ENCODE measurements around the gene ASH1L.

The ASH1L gene

DNA sequence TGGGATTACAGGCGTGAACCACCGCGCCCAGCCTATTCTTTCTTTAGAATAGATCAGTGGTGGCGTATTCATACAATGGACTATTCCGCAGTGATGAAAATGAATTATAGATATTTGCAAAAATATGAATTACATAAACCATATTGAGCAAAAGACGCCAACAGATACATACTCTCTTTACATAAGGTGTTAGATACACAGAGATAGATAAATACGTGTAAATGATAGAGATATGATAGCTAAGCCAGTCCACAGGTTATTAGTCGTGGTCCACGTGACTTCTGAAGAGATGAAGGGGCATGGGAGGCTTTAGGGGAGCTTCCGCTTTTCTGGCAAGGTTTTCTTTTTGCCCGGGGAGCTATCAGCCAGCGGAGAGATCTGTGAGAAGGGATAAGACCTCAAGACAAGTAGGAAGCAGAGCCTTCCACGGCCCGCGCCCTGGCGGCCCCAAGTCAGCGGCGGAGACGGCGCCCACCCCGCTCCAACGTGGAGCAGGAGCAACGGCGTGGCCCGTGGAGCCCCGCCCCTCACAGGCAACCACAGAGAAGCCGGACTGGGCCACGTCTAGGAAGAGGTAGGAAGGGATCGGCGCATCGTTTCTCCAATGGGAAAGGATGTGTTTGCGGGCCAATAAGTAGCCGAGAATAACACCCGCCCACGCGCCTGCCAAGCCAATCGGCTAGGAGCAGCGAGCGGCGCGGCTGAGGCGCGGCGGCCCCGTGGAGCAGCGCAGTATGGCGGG is 47.1 kb upstream of the ASH1L start, which contains the start of gene MSTO1 (continued):
- TF ChIP-seq ZSCAN16 (tag by site-specific recombination; IDR thresholded peaks at IDR 0.05) (no peak), PRDM10 (tag by site-specific recombination; IDR thresholded peaks at IDR 0.05) (peak; percentile 87), ZNF747 (tag by site-specific recombination; IDR thresholded peaks at IDR 0.05) (no peak), ZBTB6 (tag by site-specific recombination; IDR thresholded peaks at IDR 0.05) (no peak), ZNF701 (tag by site-specific recombination; IDR thresholded peaks at IDR 0.05) (no peak), ZFP41 (tag by site-specific recombination; IDR thresholded peaks at IDR 0.05; ENCODE audit: borderline replicate concordance) (no peak), ZEB2 (tag by site-specific recombination; IDR thresholded peaks at IDR 0.05) (no peak), ZNF394 (tag by site-specific recombination; IDR thresholded peaks at IDR 0.05; ENCODE audit: borderline replicate concordance) (peak; percentile 61; the same call in 1 of the 2 replicates), ZNF239 (tag by site-specific recombination; IDR thresholded peaks at IDR 0.05) (no peak), PRDM1 (tag by site-specific recombination; IDR thresholded peaks at IDR 0.05) (no peak), MZF1 (tag by site-specific recombination; IDR thresholded peaks at IDR 0.05; ENCODE audit: borderline replicate concordance) (no peak), ZSCAN23 (tag by site-specific recombination; IDR thresholded peaks at IDR 0.05) (no peak), KLF16 (tag by site-specific recombination; IDR thresholded peaks at IDR 0.05) (no peak), ZBTB48 (tag by site-specific recombination; IDR thresholded peaks at IDR 0.05) (0 out of 2 replicates have a peak, but pooled peaks have one; percentile 15), ZNF585B (tag by site-specific recombination; IDR thresholded peaks at IDR 0.05) (no peak), ZNF558 (tag by site-specific recombination; IDR thresholded peaks at IDR 0.05) (no peak), KLF17 (tag by site-specific recombination; IDR thresholded peaks at IDR 0.05) (0 out of 2 replicates have a peak, but pooled peaks have one; percentile 14), GLIS1 (tag by site-specific recombination; IDR thresholded peaks at IDR 0.05) (0 out of 2 replicates have a peak, but pooled peaks have one; percentile 5), KLF9 (tag by site-specific recombination; IDR thresholded peaks at IDR 0.05; ENCODE audit: low read depth) (peak; percentile 82), ZNF366 (tag by site-specific recombination; conservative IDR thresholded peaks at IDR 0.05) (peak; percentile 25; the same call in 1 of the 2 replicates), HIC1 (tag by site-specific recombination; IDR thresholded peaks at IDR 0.05) (no peak), ZNF544 (tag by site-specific recombination; IDR thresholded peaks at IDR 0.05) (no peak), ZNF202 (tag by site-specific recombination; IDR thresholded peaks at IDR 0.05; ENCODE audit: borderline replicate concordance) (no peak), ZSCAN5A (tag by site-specific recombination; IDR thresholded peaks at IDR 0.05) (no peak), SCRT1 (tag by site-specific recombination; IDR thresholded peaks at IDR 0.05; ENCODE audit: borderline replicate concordance) (peak; percentile 94), SALL2 (tag by site-specific recombination; IDR thresholded peaks at IDR 0.05; ENCODE audit: borderline replicate concordance) (no peak)
- TF ChIP-seq, protein P1, sequence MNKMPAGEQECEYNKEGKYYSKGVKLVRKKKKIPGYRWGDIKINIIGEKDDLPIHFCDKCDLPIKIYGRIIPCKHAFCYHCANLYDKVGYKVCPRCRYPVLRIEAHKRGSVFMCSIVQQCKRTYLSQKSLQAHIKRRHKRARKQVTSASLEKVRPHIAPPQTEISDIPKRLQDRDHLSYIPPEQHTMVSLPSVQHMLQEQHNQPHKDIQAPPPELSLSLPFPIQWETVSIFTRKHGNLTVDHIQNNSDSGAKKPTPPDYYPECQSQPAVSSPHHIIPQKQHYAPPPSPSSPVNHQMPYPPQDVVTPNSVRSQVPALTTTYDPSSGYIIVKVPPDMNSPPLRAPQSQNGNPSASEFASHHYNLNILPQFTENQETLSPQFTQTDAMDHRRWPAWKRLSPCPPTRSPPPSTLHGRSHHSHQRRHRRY (tag by site-specific recombination; IDR thresholded peaks at IDR 0.05), result no peak
- TF ChIP-seq, protein P2, sequence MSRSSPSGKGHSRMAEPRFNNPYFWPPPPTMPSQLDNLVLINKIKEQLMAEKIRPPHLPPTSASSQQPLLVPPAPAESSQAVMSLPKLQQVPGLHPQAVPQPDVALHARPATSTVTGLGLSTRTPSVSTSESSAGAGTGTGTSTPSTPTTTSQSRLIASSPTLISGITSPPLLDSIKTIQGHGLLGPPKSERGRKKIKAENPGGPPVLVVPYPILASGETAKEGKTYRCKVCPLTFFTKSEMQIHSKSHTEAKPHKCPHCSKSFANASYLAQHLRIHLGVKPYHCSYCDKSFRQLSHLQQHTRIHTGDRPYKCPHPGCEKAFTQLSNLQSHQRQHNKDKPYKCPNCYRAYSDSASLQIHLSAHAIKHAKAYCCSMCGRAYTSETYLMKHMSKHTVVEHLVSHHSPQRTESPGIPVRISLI (tag by site-specific recombination; IDR thresholded peaks at IDR 0.05), result no peak
